ENCODE data around the gene RPL27. TPM values are rescaled to one million over a fixed set of nuclear protein-coding genes. Genes with fewer than 3 reads are reported as not detected.

The RPL27 gene
- total and polyA plus RNA-seq, 2 of the 13 experiments (the other 11 are each of a cell fraction or from before 2014, with no cell fraction given): 1,585 to 5,840 TPM

DNA sequence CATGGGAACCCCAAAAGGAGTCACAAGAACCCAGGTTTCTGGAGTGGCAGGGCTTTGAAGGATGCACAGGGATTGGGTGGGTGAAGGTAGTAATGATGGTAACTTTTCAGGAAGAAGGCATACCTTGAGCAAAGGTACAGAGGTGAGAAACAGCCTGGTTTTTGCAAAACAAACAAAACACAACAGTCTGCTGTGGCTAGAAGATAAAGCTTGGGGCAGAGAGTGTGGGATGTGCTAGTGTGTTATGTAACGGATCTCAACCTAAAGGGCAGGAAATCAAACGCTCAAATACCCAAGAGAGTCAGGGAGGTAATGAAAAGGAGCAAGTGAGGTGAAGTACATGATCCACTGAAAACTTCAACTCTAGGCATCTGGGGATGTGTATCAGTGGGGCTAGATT is 23.0 kb upstream of the RPL27 start (continued):
- TF ChIP-seq, protein P1, sequence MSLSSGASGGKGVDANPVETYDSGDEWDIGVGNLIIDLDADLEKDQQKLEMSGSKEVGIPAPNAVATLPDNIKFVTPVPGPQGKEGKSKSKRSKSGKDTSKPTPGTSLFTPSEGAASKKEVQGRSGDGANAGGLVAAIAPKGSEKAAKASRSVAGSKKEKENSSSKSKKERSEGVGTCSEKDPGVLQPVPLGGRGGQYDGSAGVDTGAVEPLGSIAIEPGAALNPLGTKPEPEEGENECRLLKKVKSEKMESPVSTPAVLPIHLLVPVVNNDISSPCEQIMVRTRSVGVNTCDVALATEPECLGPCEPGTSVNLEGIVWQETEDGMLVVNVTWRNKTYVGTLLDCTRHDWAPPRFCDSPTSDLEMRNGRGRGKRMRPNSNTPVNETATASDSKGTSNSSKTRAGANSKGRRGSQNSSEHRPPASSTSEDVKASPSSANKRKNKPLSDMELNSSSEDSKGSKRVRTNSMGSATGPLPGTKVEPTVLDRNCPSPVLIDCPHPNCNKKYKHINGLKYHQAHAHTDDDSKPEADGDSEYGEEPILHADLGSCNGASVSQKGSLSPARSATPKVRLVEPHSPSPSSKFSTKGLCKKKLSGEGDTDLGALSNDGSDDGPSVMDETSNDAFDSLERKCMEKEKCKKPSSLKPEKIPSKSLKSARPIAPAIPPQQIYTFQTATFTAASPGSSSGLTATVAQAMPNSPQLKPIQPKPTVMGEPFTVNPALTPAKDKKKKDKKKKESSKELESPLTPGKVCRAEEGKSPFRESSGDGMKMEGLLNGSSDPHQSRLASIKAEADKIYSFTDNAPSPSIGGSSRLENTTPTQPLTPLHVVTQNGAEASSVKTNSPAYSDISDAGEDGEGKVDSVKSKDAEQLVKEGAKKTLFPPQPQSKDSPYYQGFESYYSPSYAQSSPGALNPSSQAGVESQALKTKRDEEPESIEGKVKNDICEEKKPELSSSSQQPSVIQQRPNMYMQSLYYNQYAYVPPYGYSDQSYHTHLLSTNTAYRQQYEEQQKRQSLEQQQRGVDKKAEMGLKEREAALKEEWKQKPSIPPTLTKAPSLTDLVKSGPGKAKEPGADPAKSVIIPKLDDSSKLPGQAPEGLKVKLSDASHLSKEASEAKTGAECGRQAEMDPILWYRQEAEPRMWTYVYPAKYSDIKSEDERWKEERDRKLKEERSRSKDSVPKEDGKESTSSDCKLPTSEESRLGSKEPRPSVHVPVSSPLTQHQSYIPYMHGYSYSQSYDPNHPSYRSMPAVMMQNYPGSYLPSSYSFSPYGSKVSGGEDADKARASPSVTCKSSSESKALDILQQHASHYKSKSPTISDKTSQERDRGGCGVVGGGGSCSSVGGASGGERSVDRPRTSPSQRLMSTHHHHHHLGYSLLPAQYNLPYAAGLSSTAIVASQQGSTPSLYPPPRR (CRISPR knock-in tag; IDR thresholded peaks at IDR 0.05; ENCODE audit: borderline replicate concordance): no peak
- no peak for TF ChIP-seq EHMT2 (IDR thresholded peaks at IDR 0.05; ENCODE audit: borderline replicate concordance, low read depth, low read length)
- TF ChIP-seq, protein P2, sequence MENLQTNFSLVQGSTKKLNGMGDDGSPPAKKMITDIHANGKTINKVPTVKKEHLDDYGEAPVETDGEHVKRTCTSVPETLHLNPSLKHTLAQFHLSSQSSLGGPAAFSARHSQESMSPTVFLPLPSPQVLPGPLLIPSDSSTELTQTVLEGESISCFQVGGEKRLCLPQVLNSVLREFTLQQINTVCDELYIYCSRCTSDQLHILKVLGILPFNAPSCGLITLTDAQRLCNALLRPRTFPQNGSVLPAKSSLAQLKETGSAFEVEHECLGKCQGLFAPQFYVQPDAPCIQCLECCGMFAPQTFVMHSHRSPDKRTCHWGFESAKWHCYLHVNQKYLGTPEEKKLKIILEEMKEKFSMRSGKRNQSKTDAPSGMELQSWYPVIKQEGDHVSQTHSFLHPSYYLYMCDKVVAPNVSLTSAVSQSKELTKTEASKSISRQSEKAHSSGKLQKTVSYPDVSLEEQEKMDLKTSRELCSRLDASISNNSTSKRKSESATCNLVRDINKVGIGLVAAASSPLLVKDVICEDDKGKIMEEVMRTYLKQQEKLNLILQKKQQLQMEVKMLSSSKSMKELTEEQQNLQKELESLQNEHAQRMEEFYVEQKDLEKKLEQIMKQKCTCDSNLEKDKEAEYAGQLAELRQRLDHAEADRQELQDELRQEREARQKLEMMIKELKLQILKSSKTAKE (CRISPR knock-in tag; IDR thresholded peaks at IDR 0.05; ENCODE audit: borderline replicate concordance): peak; percentile 61; the same call in 1 of the 2 replicates
- no peak for TF ChIP-seq FOXP1 (IDR thresholded peaks at IDR 0.05)
- TF ChIP-seq FOXP1 (CRISPR knock-in tag; IDR thresholded peaks at IDR 0.05): peak; percentile 62; the same call in 1 of the 2 replicates
- no peak for TF ChIP-seq GABPA (IDR thresholded peaks at IDR 0.05; ENCODE audit: low read depth, low read length)
- no peak for TF ChIP-seq GABPA (CRISPR knock-in tag; IDR thresholded peaks at IDR 0.05; ENCODE audit: low read depth)
- TF ChIP-seq ASH2L (IDR thresholded peaks at IDR 0.05; ENCODE audit: insufficient read length, low read depth, low read length): no peak
- TF ChIP-seq HDAC2 (CRISPR knock-in tag; IDR thresholded peaks at IDR 0.05): peak; percentile 70; the same call in 1 of the 2 replicates
- TF ChIP-seq ZNF703 (CRISPR knock-in tag; IDR thresholded peaks at IDR 0.05; ENCODE audit: borderline replicate concordance): no peak
- 0 out of 2 replicates have a peak, but pooled peaks have one; percentile 10 for TF ChIP-seq MED1 (CRISPR knock-in tag; IDR thresholded peaks at IDR 0.05)
- TF ChIP-seq PRMT3 (CRISPR knock-in tag; IDR thresholded peaks at IDR 0.05; ENCODE audit: borderline replicate concordance, low read depth): no peak
- TF ChIP-seq SAP130 (CRISPR knock-in tag; IDR thresholded peaks at IDR 0.05; ENCODE audit: low read depth): peak; percentile 44; the same call in 1 of the 2 replicates
- TF ChIP-seq, protein P3, sequence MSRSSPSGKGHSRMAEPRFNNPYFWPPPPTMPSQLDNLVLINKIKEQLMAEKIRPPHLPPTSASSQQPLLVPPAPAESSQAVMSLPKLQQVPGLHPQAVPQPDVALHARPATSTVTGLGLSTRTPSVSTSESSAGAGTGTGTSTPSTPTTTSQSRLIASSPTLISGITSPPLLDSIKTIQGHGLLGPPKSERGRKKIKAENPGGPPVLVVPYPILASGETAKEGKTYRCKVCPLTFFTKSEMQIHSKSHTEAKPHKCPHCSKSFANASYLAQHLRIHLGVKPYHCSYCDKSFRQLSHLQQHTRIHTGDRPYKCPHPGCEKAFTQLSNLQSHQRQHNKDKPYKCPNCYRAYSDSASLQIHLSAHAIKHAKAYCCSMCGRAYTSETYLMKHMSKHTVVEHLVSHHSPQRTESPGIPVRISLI (CRISPR knock-in tag; IDR thresholded peaks at IDR 0.05; ENCODE audit: borderline replicate concordance): peak; percentile 2; the same call in 1 of the 2 replicates
- TF ChIP-seq, protein P4, sequence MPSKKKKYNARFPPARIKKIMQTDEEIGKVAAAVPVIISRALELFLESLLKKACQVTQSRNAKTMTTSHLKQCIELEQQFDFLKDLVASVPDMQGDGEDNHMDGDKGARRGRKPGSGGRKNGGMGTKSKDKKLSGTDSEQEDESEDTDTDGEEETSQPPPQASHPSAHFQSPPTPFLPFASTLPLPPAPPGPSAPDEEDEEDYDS (CRISPR knock-in tag; IDR thresholded peaks at IDR 0.05): peak; percentile 38; the same call in 1 of the 2 replicates
- TF ChIP-seq SOX13 (IDR thresholded peaks at IDR 0.05): no peak
- TF ChIP-seq SOX13 (CRISPR knock-in tag; conservative IDR thresholded peaks at IDR 0.05 in 1 of 2, IDR thresholded peaks at IDR 0.05 in 1 of 2): peak in 1 of 2 experiments; percentile 70; a peak in 2 of 4 replicates
- no peak for TF ChIP-seq ARNT (IDR thresholded peaks at IDR 0.05)
- peak; percentile 48; the same call in 1 of the 2 replicates for TF ChIP-seq ZNF792 (CRISPR knock-in tag; IDR thresholded peaks at IDR 0.05)
- no peak for TF ChIP-seq ZNF143 (CRISPR knock-in tag; IDR thresholded peaks at IDR 0.05)
- TF ChIP-seq ZNF761 (CRISPR knock-in tag; conservative IDR thresholded peaks at IDR 0.05): 0 out of 2 replicates have a peak, but pooled peaks have one; percentile 9
- no peak for TF ChIP-seq ZNF652 (CRISPR knock-in tag; IDR thresholded peaks at IDR 0.05; ENCODE audit: borderline replicate concordance, low read depth)
- TF ChIP-seq, protein P5, sequence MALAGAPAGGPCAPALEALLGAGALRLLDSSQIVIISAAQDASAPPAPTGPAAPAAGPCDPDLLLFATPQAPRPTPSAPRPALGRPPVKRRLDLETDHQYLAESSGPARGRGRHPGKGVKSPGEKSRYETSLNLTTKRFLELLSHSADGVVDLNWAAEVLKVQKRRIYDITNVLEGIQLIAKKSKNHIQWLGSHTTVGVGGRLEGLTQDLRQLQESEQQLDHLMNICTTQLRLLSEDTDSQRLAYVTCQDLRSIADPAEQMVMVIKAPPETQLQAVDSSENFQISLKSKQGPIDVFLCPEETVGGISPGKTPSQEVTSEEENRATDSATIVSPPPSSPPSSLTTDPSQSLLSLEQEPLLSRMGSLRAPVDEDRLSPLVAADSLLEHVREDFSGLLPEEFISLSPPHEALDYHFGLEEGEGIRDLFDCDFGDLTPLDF (CRISPR knock-in tag; IDR thresholded peaks at IDR 0.05): no peak

Data from HepG2 (cell line).